Measurements from ENCODE around the gene PRMT7. TPM values are rescaled to one million over a fixed set of nuclear protein-coding genes. Genes with fewer than 3 reads are reported as not detected.

Gene PRMT7
- polyA plus RNA-seq, 1 donor from 2014 or later, result 203 TPM

DNA sequence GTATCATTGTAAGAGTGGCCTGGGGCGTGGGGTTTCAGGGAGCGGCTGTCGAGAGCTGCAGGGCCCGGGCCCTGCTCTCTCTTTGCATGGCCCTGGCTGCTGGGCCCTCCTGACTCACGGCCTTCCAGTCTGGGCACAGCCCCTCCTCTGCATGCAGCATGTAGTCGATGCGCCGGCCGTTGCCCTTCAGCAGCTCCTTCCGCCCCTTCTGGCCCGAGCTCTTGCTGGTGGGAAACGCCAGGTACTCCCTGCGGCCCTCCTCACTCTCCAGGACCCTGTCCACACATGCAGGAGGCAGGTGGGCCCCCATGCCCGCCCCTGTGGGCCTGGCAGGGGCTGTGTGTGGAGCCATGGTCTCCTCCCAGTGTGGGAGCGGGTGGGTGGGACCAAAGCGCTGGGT is 50.7 kb downstream of the PRMT7 start:
- Histone ChIP-seq H3K27ac (ENCODE audit: low read length) (no peak overlapping the region), H3K79me2 (replicated peaks; ENCODE audit: insufficient read depth, low read length) (no peaks in the 10 kb centered on the region), H4K20me1 (ENCODE audit: insufficient read depth) (no peaks in the 10 kb centered on the region), H2AFZ (ENCODE audit: low read depth, low read length) (no peak overlapping the region), H3K9me2 (ENCODE audit: insufficient read depth, low read length) (no peaks in the 10 kb centered on the region), H3K4me2 (ENCODE audit: low read length) (no peak overlapping the region), H3K9me3 (ENCODE audit: low read length) (no peaks in the 10 kb centered on the region), H3K9ac (ENCODE audit: low read length) (no peak overlapping the region), H3K4me3 (ENCODE audit: low read length) (no peak overlapping the region), H3F3A (ENCODE audit: insufficient read depth, low read length, poor library complexity, severe bottlenecking) (no peaks in the 10 kb centered on the region), H3K27me3 (ENCODE audit: insufficient read depth, low read depth, low read length) (no peaks in the 10 kb centered on the region), H3K36me3 (ENCODE audit: insufficient read depth, low read length) (no peaks in the 10 kb centered on the region)
- TF ChIP-seq POLR2AphosphoS5 (IDR thresholded peaks at IDR 0.05), result no peak
- TF ChIP-seq, protein P1, sequence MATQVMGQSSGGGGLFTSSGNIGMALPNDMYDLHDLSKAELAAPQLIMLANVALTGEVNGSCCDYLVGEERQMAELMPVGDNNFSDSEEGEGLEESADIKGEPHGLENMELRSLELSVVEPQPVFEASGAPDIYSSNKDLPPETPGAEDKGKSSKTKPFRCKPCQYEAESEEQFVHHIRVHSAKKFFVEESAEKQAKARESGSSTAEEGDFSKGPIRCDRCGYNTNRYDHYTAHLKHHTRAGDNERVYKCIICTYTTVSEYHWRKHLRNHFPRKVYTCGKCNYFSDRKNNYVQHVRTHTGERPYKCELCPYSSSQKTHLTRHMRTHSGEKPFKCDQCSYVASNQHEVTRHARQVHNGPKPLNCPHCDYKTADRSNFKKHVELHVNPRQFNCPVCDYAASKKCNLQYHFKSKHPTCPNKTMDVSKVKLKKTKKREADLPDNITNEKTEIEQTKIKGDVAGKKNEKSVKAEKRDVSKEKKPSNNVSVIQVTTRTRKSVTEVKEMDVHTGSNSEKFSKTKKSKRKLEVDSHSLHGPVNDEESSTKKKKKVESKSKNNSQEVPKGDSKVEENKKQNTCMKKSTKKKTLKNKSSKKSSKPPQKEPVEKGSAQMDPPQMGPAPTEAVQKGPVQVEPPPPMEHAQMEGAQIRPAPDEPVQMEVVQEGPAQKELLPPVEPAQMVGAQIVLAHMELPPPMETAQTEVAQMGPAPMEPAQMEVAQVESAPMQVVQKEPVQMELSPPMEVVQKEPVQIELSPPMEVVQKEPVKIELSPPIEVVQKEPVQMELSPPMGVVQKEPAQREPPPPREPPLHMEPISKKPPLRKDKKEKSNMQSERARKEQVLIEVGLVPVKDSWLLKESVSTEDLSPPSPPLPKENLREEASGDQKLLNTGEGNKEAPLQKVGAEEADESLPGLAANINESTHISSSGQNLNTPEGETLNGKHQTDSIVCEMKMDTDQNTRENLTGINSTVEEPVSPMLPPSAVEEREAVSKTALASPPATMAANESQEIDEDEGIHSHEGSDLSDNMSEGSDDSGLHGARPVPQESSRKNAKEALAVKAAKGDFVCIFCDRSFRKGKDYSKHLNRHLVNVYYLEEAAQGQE (IDR thresholded peaks at IDR 0.05; ENCODE audit: borderline replicate concordance), result no peak
- TF ChIP-seq, protein P2, sequence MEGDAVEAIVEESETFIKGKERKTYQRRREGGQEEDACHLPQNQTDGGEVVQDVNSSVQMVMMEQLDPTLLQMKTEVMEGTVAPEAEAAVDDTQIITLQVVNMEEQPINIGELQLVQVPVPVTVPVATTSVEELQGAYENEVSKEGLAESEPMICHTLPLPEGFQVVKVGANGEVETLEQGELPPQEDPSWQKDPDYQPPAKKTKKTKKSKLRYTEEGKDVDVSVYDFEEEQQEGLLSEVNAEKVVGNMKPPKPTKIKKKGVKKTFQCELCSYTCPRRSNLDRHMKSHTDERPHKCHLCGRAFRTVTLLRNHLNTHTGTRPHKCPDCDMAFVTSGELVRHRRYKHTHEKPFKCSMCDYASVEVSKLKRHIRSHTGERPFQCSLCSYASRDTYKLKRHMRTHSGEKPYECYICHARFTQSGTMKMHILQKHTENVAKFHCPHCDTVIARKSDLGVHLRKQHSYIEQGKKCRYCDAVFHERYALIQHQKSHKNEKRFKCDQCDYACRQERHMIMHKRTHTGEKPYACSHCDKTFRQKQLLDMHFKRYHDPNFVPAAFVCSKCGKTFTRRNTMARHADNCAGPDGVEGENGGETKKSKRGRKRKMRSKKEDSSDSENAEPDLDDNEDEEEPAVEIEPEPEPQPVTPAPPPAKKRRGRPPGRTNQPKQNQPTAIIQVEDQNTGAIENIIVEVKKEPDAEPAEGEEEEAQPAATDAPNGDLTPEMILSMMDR (IDR thresholded peaks at IDR 0.05; ENCODE audit: poor library complexity, severe bottlenecking), result no peak
- no peak for TF ChIP-seq SMC3 (conservative IDR thresholded peaks at IDR 0.05; ENCODE audit: poor library complexity)

GRCh38 chr16:68362262-68362913 is 51.6 kb downstream of the PRMT7 start:
- TF ChIP-seq TAF1 (IDR thresholded peaks at IDR 0.05; ENCODE audit: low read depth) (no peak), EZH2 (IDR thresholded peaks at IDR 0.05; ENCODE audit: borderline replicate concordance, insufficient read depth, low read length, poor library complexity, severe bottlenecking) (no peak), EP300 (conservative IDR thresholded peaks at IDR 0.05; ENCODE audit: poor library complexity, severe bottlenecking) (no peak), POLR2AphosphoS5 (IDR thresholded peaks at IDR 0.05) (no peak), RAD21 (conservative IDR thresholded peaks at IDR 0.05) (no peak), SMC3 (conservative IDR thresholded peaks at IDR 0.05; ENCODE audit: poor library complexity) (no peak), MXI1 (conservative IDR thresholded peaks at IDR 0.05; ENCODE audit: poor library complexity, severe bottlenecking) (no peak)
- TF ChIP-seq, protein P1 (IDR thresholded peaks at IDR 0.05; ENCODE audit: borderline replicate concordance), result no peak
- TF ChIP-seq, protein P2 (IDR thresholded peaks at IDR 0.05; ENCODE audit: poor library complexity, severe bottlenecking), result no peak

More at GRCh38 chr16:68362262-68362913, 51.6 kb downstream of the PRMT7 start:
- no peaks in the 10 kb centered on the region for H3K36me3 ChIP-seq (ENCODE audit: insufficient read depth, low read length)
- H4K20me1 ChIP-seq (ENCODE audit: insufficient read depth), result no peaks in the 10 kb centered on the region
- H3K4me3 ChIP-seq (ENCODE audit: low read length), result no peak overlapping the region
- no peaks in the 10 kb centered on the region for H3K9me3 ChIP-seq (ENCODE audit: low read length)
- H3K9me2 ChIP-seq (ENCODE audit: insufficient read depth, low read length), result no peaks in the 10 kb centered on the region
- no peak overlapping the region for H3K4me2 ChIP-seq (ENCODE audit: low read length)
- H3K79me2 ChIP-seq (replicated peaks; ENCODE audit: insufficient read depth, low read length), result no peaks in the 10 kb centered on the region
- H3K27ac ChIP-seq (ENCODE audit: low read length), result no peak overlapping the region
- no peaks in the 10 kb centered on the region for H3K27me3 ChIP-seq (ENCODE audit: insufficient read depth, low read depth, low read length)
- no peaks in the 10 kb centered on the region for H3F3A ChIP-seq (ENCODE audit: insufficient read depth, low read length, poor library complexity, severe bottlenecking)
- no peak overlapping the region for H3K9ac ChIP-seq (ENCODE audit: low read length)
- H2AFZ ChIP-seq (ENCODE audit: low read depth, low read length), result no peak overlapping the region
